GM19467 (cell line): ENCODE measurements around the gene PTBP3.

Experiments
- ATAC-seq: cut with Tn5 transposase; IDR thresholded peaks from one replicate; pipeline ENCODE4 v1.9.1; 2021; ENCODE audit warnings: mild to moderate bottlenecking, moderate library complexity; ENCODE audit not compliant: unreplicated experiment

PTBP3 gene

DNA sequence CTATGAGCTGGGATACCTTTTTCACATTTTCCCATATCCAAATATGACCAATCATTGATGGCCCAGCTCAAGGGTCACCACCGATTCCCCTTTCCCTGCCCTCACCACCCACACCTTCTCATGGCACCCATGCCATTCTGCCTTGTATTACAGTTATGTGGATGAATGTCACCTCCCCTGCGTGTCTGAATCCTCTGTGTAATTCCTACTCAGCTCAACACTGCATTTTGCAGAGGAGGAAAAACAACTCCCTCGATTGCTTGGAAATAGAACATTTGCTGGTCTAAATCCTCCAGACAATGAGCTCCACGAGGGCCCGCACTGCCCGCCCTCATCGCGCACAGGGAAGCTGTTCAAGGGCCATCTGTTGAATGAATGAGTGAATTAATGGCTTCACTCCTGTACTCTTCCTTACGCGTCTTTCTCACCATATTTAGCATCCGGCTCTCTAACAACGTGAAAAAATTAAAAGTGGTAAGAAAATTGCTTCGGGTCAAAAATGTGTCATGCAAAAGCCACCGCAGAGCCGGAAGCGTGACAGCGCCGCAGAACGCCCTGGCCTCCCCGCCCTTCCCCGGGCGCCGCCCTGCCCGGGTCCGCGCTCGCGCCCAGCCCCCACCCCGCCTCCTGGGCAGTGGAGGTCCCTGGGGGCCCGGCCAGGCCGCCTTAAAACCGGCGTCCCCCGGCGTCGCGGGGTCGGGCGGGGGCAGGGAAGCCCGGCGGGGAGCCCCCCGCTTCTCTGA lies 159.0 kb downstream of the PTBP3 start:
- ATAC-seq: peak; percentile 76

DNA sequence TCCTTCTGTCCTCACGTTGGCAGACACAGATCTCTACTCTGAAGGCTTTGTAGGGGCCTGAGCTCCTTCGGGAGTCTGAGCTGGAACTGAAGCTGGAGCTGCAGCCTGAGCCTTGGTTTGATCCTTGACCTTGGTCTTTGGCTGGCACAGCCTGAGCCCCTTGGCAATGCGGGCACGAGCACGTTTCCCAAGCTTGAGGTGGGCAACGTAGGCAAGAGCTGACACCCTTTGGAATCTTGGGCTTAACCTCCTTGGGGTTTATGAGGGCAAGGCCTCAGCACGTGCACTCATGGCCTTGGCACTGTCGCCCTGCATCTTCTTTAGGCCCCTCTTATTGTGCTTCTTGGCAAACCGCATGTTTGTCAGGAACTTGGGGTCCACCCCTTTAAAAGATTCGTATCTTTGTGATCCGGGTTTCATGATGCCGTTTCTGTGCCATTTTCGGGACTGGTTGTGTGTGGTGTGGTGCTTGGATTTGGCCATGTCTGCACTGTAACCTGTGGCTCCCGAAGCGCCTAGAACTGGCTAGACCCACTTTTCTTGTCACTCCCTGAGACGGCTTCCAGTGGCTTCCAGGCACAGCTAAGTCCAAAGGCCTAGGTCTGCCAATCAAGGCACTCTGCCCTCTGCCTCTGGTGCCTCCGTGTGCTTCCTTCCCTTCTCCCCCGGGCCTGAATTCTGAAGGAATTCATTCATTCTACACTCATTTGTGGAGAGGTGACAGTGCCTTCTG lies 159.8 kb downstream of the PTBP3 start:
- ATAC-seq: no peak

GRCh38 chr9:112170968-112171367 lies 162.5 kb downstream of the PTBP3 start:
- ATAC-seq: no peak

DNA sequence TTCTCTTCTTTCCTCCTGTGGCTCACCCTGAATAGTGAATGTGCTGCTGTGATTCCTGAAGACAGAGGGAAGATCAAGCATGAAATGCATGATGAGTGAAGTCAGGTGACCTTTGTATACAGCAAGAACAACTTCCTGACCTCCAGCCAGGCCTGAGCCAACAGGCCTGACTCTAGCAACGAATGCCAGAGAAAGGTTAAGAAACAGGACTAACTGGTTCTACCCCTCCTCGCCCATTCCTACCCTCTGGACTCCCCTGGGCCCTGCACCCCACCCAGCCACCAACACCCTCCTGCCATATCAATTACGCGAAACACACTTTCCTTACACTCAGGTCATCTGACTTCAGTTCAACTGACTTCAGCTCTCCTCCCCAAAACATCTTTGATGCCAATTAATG lies 163.2 kb downstream of the PTBP3 start:
- no peak for ATAC-seq

DNA sequence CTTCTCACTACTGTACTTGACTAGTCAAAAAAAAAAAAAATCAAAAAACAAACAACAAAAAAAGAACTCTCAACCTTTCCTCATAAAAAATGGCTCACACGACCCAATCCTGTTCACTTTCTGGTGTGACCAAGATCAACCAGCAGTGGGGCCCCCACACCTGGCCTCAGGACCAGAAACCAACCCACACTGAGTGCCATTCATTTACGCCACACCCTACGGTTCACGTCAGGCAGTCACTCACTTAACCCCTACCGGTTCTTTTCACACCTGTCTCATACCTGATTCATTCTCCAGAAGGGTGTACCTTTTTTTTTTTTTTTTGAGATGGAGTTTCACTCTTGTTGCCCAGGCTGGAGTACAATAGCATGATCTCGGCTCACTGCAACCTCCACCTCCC lies 164.1 kb downstream of the PTBP3 start:
- ATAC-seq: no peak

- ATAC-seq: no peak
Observed at GRCh38 chr9:112168197-112168596, 165.2 kb downstream of the PTBP3 start.
